Stimulated activated memory B cell treated with anti-CD40 and anti-IgM and Interleukin-4, amounts not matched to agents 10 μg/mL and 1 μg/mL and 100 μg/mL, for 72 hours (primary cell): ENCODE data around the gene NCS1.
A peak's percentile ranks its signal among the peaks of the same experiment; 100 is the strongest.

Experiments
- ATAC-seq: fragments of 150-1000 bp; cut with Tn5 transposase; 2 replicates; pipeline ENCODE4 v1.10.0; 2021
- H3K27ac Mint-ChIP-seq: one replicate; pipeline ENCODE4 v1.8.0; 2022; ENCODE audit warnings: mild to moderate bottlenecking, mixed read lengths
- H3K27me3 Mint-ChIP-seq: one replicate; pipeline ENCODE4 v1.8.0; 2022; ENCODE audit warnings: mixed read lengths
- H3K36me3 Mint-ChIP-seq: one replicate; pipeline ENCODE4 v1.8.0; 2022; ENCODE audit warnings: mixed read lengths
- H3K4me1 Mint-ChIP-seq: one replicate; pipeline ENCODE4 v1.8.0; 2022; ENCODE audit warnings: mixed read lengths
- H3K4me3 Mint-ChIP-seq: one replicate; pipeline ENCODE4 v1.8.0; 2022; ENCODE audit warnings: mild to moderate bottlenecking, moderate library complexity, mixed read lengths
- H3K9me3 Mint-ChIP-seq: one replicate; pipeline ENCODE4 v1.8.0; 2022; ENCODE audit warnings: mixed read lengths

NCS1 gene

DNA sequence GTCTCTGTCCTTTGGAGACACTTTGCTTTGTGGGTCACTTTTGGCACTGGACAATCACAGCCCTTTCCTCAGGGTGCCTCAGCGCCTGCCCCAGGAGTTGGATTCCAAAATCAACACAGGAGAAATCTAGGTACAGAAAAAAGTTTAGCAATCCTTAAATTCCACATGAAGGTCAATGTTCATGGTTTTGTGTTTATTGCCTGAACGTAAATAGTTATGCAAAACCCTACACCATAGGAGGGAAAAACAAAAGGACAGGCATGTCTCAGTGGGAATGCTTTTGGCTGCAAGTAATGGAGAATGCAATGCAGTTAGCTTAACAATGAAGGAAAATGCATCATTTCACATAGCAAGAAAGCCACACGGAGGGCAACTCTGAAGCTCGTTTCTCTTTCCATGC is 86.8 kb downstream of the NCS1 start:
- Mint-ChIP-seq H3K36me3 (no peaks in the 10 kb centered on the region), H3K9me3 (peaks cover 9% of the 10 kb centered on the region), H3K4me3 (no peak overlapping the region), H3K4me1 (no peaks in the 10 kb centered on the region), H3K27me3 (peaks cover 43% of the 10 kb centered on the region), H3K27ac (no peak overlapping the region)
- no peak for ATAC-seq

GRCh38 chr9:130260816-130261765 is 88.9 kb downstream of the NCS1 start:
- ATAC-seq = no peak
- no peak overlapping the region for H3K27ac Mint-ChIP-seq
- H3K4me1 Mint-ChIP-seq = no peaks in the 10 kb centered on the region
- H3K4me3 Mint-ChIP-seq = no peak overlapping the region
- H3K36me3 Mint-ChIP-seq = no peaks in the 10 kb centered on the region
- peaks cover 9% of the 10 kb centered on the region for H3K9me3 Mint-ChIP-seq
- peaks cover 58% of the 10 kb centered on the region for H3K27me3 Mint-ChIP-seq

- H3K4me1 Mint-ChIP-seq = no peaks in the 10 kb centered on the region
- no peak overlapping the region for H3K4me3 Mint-ChIP-seq
- no peaks in the 10 kb centered on the region for H3K36me3 Mint-ChIP-seq
- peaks cover 69% of the 10 kb centered on the region for H3K27me3 Mint-ChIP-seq
- peaks cover 9% of the 10 kb centered on the region for H3K9me3 Mint-ChIP-seq
- no peak overlapping the region for H3K27ac Mint-ChIP-seq
- no peak for ATAC-seq
These were observed 90.0 kb downstream of the NCS1 start for GRCh38 chr9:130262061-130262745.

- no peak overlapping the region for H3K4me3 Mint-ChIP-seq
- no peak overlapping the region for H3K27ac Mint-ChIP-seq
- no peaks in the 10 kb centered on the region for H3K4me1 Mint-ChIP-seq
- peaks cover 6% of the 10 kb centered on the region for H3K9me3 Mint-ChIP-seq
- H3K27me3 Mint-ChIP-seq = peaks cover 74% of the 10 kb centered on the region
- no peak for ATAC-seq
- no peaks in the 10 kb centered on the region for H3K36me3 Mint-ChIP-seq
These were observed 90.6 kb downstream of the NCS1 start for GRCh38 chr9:130262771-130263170.

DNA sequence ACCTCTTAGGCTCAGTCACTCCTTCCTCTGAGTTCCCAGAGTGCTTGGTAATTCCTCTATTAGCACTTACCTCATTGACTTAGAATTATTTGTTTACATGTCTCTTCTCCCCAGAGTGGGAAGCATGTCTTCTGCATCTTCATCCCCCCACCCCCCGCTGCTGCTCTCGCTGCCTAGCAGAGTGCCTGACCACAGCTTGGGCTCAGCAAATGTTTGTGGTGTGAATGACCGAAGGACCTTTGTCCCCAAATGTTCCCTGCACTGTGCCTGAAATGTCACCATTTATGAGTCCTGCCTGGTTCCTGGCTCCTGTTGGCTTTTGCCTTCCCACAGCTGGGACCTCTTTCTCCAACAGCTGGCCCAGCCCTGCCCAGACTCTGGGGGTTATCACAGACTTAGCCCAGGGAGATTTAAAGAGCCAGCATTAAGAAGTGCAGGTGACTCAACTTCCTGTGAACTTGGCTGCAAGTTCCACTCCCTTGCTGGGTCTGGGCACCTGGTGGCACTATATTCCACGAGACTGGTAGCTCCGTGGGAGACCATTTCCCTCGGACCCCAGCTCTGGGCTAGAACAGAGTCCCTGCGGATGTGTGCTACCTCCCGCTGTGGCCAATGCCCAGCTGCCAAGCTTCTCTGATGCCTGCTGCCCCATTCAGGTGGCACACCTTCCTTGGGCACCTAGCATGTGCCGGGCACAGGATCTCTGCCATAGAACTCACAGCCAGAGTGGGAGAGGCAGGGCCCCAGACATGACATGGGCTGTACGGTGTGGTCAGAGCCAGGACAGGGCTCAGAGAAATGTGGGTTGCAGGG is 91.6 kb downstream of the NCS1 start:
- Mint-ChIP-seq H3K36me3 (no peaks in the 10 kb centered on the region), H3K27ac (no peak overlapping the region), H3K27me3 (peaks cover 75% of the 10 kb centered on the region), H3K4me3 (no peak overlapping the region), H3K9me3 (no peaks in the 10 kb centered on the region), H3K4me1 (peaks cover 8% of the 10 kb centered on the region)
- ATAC-seq = no peak

DNA sequence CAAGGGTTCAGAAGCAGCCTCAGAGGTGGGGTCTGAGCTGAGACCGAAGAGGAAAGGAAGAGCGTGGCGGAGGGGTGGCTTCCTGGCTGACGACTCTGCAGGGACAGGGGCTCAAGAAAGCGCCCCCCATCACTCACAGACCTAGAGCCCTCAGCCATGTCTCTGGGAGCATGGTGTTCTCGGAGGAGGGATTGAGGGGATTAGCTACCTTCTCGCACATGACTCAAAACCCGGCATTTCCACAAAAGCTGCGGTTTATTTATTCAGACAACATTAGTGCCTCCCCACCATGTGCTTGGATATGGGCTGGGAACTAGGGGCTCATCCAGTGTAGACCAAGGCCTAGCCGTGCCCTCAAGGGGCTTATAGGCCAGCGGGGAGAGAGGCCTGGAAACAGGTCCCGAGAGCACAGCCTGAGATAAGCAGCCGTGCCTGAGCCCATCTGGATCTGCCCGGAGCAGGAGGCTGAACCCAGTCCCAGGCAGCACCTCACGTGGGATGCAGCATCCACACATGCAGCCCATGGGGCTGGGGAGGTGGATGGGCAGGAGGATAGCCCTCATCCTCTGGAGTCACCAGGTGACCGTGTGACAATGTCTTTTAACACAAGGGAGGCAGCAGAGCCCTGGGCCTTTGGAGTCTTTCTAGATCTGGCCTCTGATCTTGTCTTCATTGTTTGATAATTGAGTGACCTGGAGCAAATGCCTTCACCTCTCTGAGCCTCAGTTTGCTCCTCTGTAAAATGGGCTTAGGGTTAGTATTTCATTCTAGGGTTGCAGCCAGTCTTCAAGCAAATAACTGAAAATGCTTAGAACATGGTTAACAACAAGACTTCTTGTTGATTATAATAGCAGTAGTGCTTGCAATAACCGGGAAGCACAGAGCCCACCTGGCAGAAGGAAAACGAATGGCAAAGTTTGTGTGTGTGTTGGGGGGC is 92.5 kb downstream of the NCS1 start:
- Mint-ChIP-seq H3K27ac (no peak overlapping the region), H3K4me1 (peaks cover 9% of the 10 kb centered on the region), H3K4me3 (no peak overlapping the region)

GRCh38 chr9:130265431-130266235 is 93.4 kb downstream of the NCS1 start, which contains the start of gene HMCN2:
Gene HMCN2 (plus strand): TSS chr9:130265760. CDS start chr9:130265879, 119 bp downstream.
- no peaks in the 10 kb centered on the region for H3K36me3 Mint-ChIP-seq
- H3K4me1 Mint-ChIP-seq = peaks cover 9% of the 10 kb centered on the region
- H3K27ac Mint-ChIP-seq = no peak within 1 kb of the TSS
- H3K4me3 Mint-ChIP-seq = no peak within 1 kb of the TSS
- H3K27me3 Mint-ChIP-seq = peaks cover 79% of the 10 kb centered on the region
- H3K9me3 Mint-ChIP-seq = no peaks in the 10 kb centered on the region
- peak; percentile 11 for ATAC-seq

More for the DNA sequence above, 92.5 kb downstream of the NCS1 start:
- peaks cover 76% of the 10 kb centered on the region for H3K27me3 Mint-ChIP-seq
- no peaks in the 10 kb centered on the region for H3K36me3 Mint-ChIP-seq
- ATAC-seq = no peak
- H3K9me3 Mint-ChIP-seq = no peaks in the 10 kb centered on the region

DNA sequence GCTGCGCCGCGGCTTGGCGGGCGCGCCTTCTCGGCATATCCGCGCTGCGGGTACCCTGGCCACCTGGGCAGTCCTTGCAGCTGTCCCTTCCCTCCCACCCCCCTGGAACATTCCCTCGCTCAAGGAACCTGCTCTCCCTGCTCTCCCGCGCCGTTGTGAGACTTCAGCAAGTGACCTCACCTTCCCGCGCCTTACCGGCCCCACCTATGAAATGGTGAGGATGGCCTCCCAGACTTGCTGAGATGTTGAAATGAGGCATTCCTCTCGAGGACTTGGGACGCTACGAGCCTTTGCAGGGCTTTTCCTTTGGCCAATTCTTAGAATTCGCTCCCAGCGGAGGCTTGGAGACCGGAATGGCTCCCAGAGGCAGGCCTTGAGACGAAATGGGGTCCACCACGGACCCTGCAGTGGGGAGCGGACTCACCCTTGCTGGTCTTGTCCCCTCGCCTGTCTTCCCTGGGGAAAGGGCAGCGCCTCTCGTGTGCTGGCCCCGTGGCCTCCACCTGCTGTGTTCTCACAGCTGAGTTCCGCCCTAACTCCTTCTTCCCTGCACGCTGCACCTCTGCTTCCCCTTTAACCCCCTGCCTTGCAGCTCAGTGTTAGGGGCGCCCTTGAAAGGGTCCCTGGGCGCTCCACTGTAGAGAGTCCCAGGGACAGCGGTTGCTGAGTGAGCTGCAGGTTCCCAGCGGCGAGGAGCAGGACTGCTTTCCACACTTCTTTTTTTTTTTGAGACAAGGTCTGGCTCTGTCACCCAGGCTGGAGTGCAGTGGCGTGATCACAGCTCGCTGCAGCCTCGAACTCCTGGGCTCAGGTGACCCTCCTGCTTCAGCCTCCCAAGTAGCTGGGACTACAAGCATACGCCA is 94.3 kb downstream of the NCS1 start:
- Mint-ChIP-seq H3K27me3 (peaks cover 82% of the 10 kb centered on the region), H3K9me3 (no peaks in the 10 kb centered on the region), H3K4me3 (no peak overlapping the region), H3K36me3 (no peaks in the 10 kb centered on the region), H3K27ac (no peak overlapping the region), H3K4me1 (peaks cover 9% of the 10 kb centered on the region)
- ATAC-seq = no peak

GRCh38 chr9:130267930-130268329 is 95.7 kb downstream of the NCS1 start:
- no peaks in the 10 kb centered on the region for H3K9me3 Mint-ChIP-seq
- H3K27ac Mint-ChIP-seq = no peak overlapping the region
- H3K27me3 Mint-ChIP-seq = peaks cover 83% of the 10 kb centered on the region
- H3K4me1 Mint-ChIP-seq = peaks cover 9% of the 10 kb centered on the region
- no peak overlapping the region for H3K4me3 Mint-ChIP-seq
- no peaks in the 10 kb centered on the region for H3K36me3 Mint-ChIP-seq
- ATAC-seq = no peak

- Mint-ChIP-seq H3K27ac (no peak overlapping the region), H3K36me3 (no peaks in the 10 kb centered on the region)
These were observed 96.5 kb downstream of the NCS1 start for GRCh38 chr9:130268521-130269211.

GRCh38 chr9:130271473-130271872 is 99.3 kb downstream of the NCS1 start:
- Mint-ChIP-seq H3K36me3 (no peaks in the 10 kb centered on the region), H3K27me3 (peaks cover 77% of the 10 kb centered on the region), H3K4me3 (no peak overlapping the region), H3K9me3 (no peaks in the 10 kb centered on the region), H3K4me1 (peaks cover 10% of the 10 kb centered on the region), H3K27ac (no peak overlapping the region)
- no peak for ATAC-seq

More at GRCh38 chr9:130268521-130269211, 96.5 kb downstream of the NCS1 start:
- H3K27me3 Mint-ChIP-seq = peaks cover 80% of the 10 kb centered on the region
- H3K4me3 Mint-ChIP-seq = no peak overlapping the region
- ATAC-seq = no peak
- peaks cover 9% of the 10 kb centered on the region for H3K4me1 Mint-ChIP-seq
- H3K9me3 Mint-ChIP-seq = no peaks in the 10 kb centered on the region

DNA sequence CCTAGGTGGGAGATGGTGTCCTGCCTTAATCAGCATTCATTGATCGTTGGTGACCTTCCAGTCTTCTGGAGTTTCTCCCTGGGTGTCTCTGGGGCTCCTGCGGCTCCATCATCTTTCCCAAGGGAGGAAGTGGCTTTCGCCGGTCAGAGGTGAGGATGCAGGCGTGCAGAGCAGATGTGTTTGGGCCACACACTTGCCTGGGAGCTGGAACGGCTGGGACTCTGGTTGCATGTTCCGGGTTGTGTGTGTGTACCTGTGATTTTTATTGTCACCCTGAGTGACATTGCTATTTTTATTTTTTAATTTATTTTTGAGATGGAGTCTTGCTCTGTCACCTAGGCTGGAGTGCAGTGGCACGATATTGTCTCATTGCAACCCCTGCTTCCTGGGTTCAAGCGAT is 103.0 kb downstream of the NCS1 start:
- Mint-ChIP-seq H3K27me3 (peaks cover 81% of the 10 kb centered on the region), H3K36me3 (no peaks in the 10 kb centered on the region), H3K4me3 (no peak overlapping the region), H3K27ac (no peak overlapping the region), H3K9me3 (peaks cover 2% of the 10 kb centered on the region), H3K4me1 (peaks cover 6% of the 10 kb centered on the region)
- no peak for ATAC-seq
